Osteoblast (primary cell): Measurements from ENCODE around the gene PTPRN2. TPM values are rescaled to one million over a fixed set of nuclear protein-coding genes. Genes with fewer than 3 reads are reported as not detected.

Experiments used
- DNase-seq: peaks from one replicate; pipeline ENCODE4 v3.0.0; 2011; ENCODE audit warnings: low spot score, mixed read lengths; ENCODE audit not compliant: insufficient read length; ENCODE audit errors: missing footprints
- H2AFZ ChIP-seq: 2 replicates; pipeline ENCODE4 v1.6.0; 2011; ENCODE audit warnings: mild to moderate bottlenecking, low read length
- H3K27ac ChIP-seq: 2 replicates; pipeline ENCODE4 v1.5.1; 2011; ENCODE audit warnings: mild to moderate bottlenecking, low read depth, low read length, moderate library complexity
- H3K27me3 ChIP-seq: 2 replicates; pipeline ENCODE4 v1.6.0; 2012; ENCODE audit warnings: mild to moderate bottlenecking, control low read depth, inconsistent platforms, low read length, moderate library complexity; ENCODE audit not compliant: insufficient read depth
- H3K36me3 ChIP-seq: 2 replicates; pipeline ENCODE4 v1.5.1; 2011; ENCODE audit warnings: mild to moderate bottlenecking, low read length, control low read depth, moderate library complexity; ENCODE audit not compliant: insufficient read depth
- H3K4me1 ChIP-seq: 2 replicates; pipeline ENCODE4 v1.5.1; 2011; ENCODE audit warnings: mild to moderate bottlenecking, low read length, control low read depth, moderate library complexity; ENCODE audit not compliant: insufficient read depth
- H3K4me2 ChIP-seq: 2 replicates; pipeline ENCODE4 v1.6.0; 2011; ENCODE audit warnings: mild to moderate bottlenecking, low read length; ENCODE audit not compliant: insufficient read depth
- H3K4me3 ChIP-seq: fragments of 200-600 bp; sonication (generic); 3 replicates; pipeline ENCODE4 v1.5.1; 2012; ENCODE audit warnings: mild to moderate bottlenecking, low read length, inconsistent platforms; ENCODE audit not compliant: insufficient read depth
- H3K79me2 ChIP-seq: 2 replicates; pipeline ENCODE4 v1.6.0; 2012; ENCODE audit warnings: mild to moderate bottlenecking, low read length, control low read depth, inconsistent platforms; ENCODE audit not compliant: insufficient read depth
- H3K9me3 ChIP-seq: 2 replicates; pipeline ENCODE4 v1.5.1; 2011; ENCODE audit warnings: low read depth, low read length, control low read depth
- H4K20me1 ChIP-seq: 2 replicates; pipeline ENCODE4 v1.6.0; 2012; ENCODE audit warnings: mild to moderate bottlenecking, low read length, control low read depth; ENCODE audit not compliant: insufficient read depth
- total RNA-seq: library from RNA; depleted of rRNA; stranded (reverse); fragments of >200 nt; gene quantifications from 2 replicates; pipeline ENCODE4 v1.2.3, GENCODE V29; 2012
- TF ChIP-seq, protein P1 (sequence below): IDR thresholded peaks from 2 replicates; pipeline ENCODE4 v1.5.1; 2011; ENCODE audit warnings: mild to moderate bottlenecking, low read depth, low read length, moderate library complexity; ENCODE audit errors: extremely low read depth

The PTPRN2 gene
- total RNA-seq, 1 donor, result 0.36 TPM

DNA sequence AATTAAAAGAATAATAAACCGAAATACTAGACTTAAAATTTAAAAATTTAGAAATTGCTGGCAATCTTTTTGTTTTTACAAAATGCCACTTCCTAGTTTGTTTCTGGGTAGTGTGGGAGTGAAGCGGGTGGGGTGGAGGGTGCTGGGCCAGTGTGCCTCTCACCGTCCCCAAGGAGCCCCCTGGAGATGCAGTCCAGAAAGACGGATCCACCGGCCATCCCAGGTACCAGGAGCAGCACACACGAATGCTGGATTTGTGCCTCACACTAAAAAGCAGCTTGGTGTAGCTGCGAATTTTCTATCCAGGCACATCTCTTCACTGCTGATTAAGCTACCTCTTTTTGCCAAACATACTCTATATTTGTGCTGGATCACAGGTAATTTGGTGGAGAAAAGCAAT is 632.7 kb downstream of the PTPRN2 start:
- DNase-seq, result no peak
- Histone ChIP-seq H3K9me3 (no peaks in the 10 kb centered on the region), H3K79me2 (no peaks in the 10 kb centered on the region), H4K20me1 (no peaks in the 10 kb centered on the region), H2AFZ (no peak overlapping the region), H3K36me3 (no peaks in the 10 kb centered on the region), H3K27me3 (no peaks in the 10 kb centered on the region), H3K4me1 (no peaks in the 10 kb centered on the region), H3K27ac (no peak overlapping the region), H3K4me3 (no peak overlapping the region), H3K4me2 (no peak overlapping the region)
- TF ChIP-seq, protein P1, sequence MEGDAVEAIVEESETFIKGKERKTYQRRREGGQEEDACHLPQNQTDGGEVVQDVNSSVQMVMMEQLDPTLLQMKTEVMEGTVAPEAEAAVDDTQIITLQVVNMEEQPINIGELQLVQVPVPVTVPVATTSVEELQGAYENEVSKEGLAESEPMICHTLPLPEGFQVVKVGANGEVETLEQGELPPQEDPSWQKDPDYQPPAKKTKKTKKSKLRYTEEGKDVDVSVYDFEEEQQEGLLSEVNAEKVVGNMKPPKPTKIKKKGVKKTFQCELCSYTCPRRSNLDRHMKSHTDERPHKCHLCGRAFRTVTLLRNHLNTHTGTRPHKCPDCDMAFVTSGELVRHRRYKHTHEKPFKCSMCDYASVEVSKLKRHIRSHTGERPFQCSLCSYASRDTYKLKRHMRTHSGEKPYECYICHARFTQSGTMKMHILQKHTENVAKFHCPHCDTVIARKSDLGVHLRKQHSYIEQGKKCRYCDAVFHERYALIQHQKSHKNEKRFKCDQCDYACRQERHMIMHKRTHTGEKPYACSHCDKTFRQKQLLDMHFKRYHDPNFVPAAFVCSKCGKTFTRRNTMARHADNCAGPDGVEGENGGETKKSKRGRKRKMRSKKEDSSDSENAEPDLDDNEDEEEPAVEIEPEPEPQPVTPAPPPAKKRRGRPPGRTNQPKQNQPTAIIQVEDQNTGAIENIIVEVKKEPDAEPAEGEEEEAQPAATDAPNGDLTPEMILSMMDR, result no peak

DNA sequence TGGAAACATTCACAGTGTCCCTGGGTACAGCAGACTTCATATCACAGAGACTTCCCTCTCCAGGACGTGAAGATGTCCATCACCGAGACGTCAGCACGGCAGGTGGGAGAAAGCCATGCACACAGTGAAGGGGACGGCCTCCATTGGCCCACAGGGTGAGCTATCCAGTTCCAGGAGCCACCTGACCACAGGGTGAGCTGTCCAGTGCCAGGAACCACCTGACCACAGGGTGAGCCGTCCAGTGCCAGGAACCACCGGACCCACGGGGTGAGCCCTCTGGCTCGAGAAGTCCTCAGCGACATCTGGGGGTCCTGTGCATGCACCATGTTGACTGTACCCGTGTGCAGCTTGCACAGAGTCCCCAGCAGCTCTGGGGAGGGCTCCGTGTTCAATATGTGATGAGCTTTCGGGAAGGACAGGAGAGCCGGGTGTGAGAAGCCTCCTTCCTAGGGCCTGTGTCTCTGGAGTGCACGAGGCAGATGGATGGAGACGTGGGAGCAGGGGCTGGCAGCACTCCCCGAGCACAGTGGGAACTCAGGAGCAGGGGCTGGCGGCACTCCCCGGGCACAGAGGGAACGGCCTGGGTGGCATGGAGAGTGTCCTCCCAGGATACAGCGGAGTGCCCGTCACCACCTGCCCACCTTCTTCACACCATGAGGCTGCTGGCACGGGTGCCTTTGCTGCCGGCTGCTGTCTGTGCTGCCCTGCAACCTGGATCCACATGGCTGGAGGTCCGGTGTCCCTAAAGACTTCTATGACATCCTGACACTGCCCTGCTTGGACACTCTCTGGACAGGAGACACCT is 634.6 kb downstream of the PTPRN2 start:
- no peak overlapping the region for H3K4me3 ChIP-seq
- no peaks in the 10 kb centered on the region for H4K20me1 ChIP-seq
- H3K36me3 ChIP-seq, result no peaks in the 10 kb centered on the region
- H3K79me2 ChIP-seq, result no peaks in the 10 kb centered on the region
- no peaks in the 10 kb centered on the region for H3K4me1 ChIP-seq
- no peak overlapping the region for H3K27ac ChIP-seq
- H2AFZ ChIP-seq, result no peak overlapping the region
- H3K4me2 ChIP-seq, result no peak overlapping the region
- no peaks in the 10 kb centered on the region for H3K9me3 ChIP-seq
- no peak for DNase-seq
- H3K27me3 ChIP-seq, result no peaks in the 10 kb centered on the region
- TF ChIP-seq, protein P1, result no peak

DNA sequence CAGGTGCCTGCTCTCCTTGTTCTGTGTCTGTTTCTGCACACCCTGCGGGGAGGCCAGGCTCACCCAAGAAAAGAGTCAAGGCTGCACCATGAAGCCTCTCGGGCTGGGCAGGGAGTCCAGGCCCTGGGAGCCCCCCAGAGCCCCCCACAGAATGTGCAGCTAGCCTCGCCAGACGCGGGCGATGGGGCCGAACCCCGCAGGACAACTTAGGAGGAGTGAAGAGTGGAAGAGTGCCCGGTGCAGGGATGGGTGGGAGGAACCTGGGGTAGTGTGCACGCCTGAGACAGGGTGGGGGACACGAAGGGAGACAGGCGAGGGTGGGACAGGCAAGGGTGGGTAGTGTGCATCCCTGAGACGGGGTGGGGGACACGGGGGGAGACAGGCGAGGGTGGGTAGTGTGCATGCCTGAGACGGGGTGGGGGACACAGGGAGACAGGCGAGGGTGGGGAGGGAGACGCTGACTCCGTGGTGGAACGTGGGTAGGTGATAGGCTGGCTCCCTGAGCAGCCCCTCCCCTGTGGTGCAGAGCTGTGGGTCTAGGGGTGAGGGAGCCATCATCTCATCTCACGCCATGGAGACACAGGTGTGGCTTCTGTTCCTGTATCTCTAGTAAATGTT is 635.5 kb downstream of the PTPRN2 start:
- Histone ChIP-seq H4K20me1 (no peaks in the 10 kb centered on the region), H3K27ac (no peak overlapping the region), H2AFZ (no peak overlapping the region), H3K4me1 (no peaks in the 10 kb centered on the region), H3K27me3 (no peaks in the 10 kb centered on the region), H3K79me2 (no peaks in the 10 kb centered on the region), H3K9me3 (no peaks in the 10 kb centered on the region), H3K36me3 (no peaks in the 10 kb centered on the region), H3K4me3 (no peak overlapping the region), H3K4me2 (no peak overlapping the region)
- TF ChIP-seq, protein P1, result no peak
- DNase-seq, result no peak

DNA sequence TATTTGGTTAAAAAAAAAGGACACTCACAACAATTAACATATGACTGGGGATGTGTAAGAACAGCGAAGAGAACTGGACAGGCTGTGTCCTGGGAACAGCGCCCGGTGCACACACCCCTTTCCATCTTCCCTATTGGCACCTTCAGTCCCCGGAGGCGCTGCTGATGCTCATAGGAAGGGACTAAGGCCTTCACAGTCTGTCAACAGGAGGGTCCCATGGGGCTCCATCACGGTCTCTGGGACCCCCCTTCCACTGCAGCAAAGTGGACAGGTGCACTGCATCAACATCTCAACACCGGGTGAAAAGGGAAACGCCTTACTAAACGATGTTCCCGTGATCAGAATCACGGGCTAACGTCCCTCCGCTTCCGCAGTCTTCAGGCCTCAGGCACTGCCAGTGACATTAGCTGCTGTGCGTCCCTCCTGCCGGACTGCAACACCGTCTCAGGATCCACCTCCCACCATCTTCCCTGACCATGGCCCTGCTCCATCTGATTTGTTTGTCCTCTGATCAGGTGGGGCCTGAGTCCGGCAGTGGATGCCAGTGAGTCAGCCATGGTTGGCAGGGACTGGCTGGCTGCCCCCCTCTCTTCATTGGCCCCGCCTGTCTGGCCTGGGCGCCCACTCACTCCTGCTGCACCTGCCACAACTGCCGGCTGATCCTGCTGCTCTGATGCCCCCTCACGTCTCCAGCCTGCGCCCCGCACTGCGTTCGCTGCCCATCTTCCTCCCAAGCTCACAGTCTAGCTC is 636.1 kb downstream of the PTPRN2 start:
- Histone ChIP-seq H2AFZ (no peak overlapping the region), H3K36me3 (no peaks in the 10 kb centered on the region), H3K4me2 (no peak overlapping the region), H3K79me2 (no peaks in the 10 kb centered on the region), H4K20me1 (no peaks in the 10 kb centered on the region), H3K9me3 (no peaks in the 10 kb centered on the region), H3K27me3 (no peaks in the 10 kb centered on the region), H3K4me1 (no peaks in the 10 kb centered on the region), H3K4me3 (no peak overlapping the region), H3K27ac (no peak overlapping the region)
- TF ChIP-seq, protein P1, result no peak
- DNase-seq, result no peak
